Panc1 (cell line): ENCODE results near the gene GPNMB.

Experiments used
- POLR2AphosphoS5 ChIP-seq: IDR thresholded peaks from 2 replicates; pipeline ENCODE4 v1.6.1; 2012; ENCODE audit warnings: mild to moderate bottlenecking, low read depth, low read length, moderate library complexity
- SIN3A ChIP-seq: IDR thresholded peaks from 2 replicates; pipeline ENCODE4 v1.6.1; 2012; ENCODE audit warnings: low read depth, mild to moderate bottlenecking, low read length, moderate library complexity, borderline replicate concordance; ENCODE audit not compliant: insufficient read depth
- TCF7L2 ChIP-seq: IDR thresholded peaks from 2 replicates; pipeline ENCODE4 v1.6.1; 2011; ENCODE audit warnings: mild to moderate bottlenecking, low read depth, low read length, inconsistent platforms
- TF ChIP-seq, protein P1 (sequence below): fragments of 450-650 bp; IDR thresholded peaks from 2 replicates; pipeline ENCODE4 v1.5.1; 2017; ENCODE audit warnings: mild to moderate bottlenecking
- TF ChIP-seq, protein P2 (sequence below), 2 experiments: IDR thresholded peaks; 2 replicates each; pipeline ENCODE4 v1.6.1; 2011 to 2012; ENCODE audit warnings: low read depth in 2 of 2, control low read depth in 1 of 2, low read length in 1 of 2, mild to moderate bottlenecking in 1 of 2, moderate library complexity in 1 of 2; ENCODE audit not compliant: insufficient read depth in 1 of 2

- TF ChIP-seq, protein P1, sequence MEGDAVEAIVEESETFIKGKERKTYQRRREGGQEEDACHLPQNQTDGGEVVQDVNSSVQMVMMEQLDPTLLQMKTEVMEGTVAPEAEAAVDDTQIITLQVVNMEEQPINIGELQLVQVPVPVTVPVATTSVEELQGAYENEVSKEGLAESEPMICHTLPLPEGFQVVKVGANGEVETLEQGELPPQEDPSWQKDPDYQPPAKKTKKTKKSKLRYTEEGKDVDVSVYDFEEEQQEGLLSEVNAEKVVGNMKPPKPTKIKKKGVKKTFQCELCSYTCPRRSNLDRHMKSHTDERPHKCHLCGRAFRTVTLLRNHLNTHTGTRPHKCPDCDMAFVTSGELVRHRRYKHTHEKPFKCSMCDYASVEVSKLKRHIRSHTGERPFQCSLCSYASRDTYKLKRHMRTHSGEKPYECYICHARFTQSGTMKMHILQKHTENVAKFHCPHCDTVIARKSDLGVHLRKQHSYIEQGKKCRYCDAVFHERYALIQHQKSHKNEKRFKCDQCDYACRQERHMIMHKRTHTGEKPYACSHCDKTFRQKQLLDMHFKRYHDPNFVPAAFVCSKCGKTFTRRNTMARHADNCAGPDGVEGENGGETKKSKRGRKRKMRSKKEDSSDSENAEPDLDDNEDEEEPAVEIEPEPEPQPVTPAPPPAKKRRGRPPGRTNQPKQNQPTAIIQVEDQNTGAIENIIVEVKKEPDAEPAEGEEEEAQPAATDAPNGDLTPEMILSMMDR: no peak
- TF ChIP-seq POLR2AphosphoS5: no peak
- TF ChIP-seq, protein P2, sequence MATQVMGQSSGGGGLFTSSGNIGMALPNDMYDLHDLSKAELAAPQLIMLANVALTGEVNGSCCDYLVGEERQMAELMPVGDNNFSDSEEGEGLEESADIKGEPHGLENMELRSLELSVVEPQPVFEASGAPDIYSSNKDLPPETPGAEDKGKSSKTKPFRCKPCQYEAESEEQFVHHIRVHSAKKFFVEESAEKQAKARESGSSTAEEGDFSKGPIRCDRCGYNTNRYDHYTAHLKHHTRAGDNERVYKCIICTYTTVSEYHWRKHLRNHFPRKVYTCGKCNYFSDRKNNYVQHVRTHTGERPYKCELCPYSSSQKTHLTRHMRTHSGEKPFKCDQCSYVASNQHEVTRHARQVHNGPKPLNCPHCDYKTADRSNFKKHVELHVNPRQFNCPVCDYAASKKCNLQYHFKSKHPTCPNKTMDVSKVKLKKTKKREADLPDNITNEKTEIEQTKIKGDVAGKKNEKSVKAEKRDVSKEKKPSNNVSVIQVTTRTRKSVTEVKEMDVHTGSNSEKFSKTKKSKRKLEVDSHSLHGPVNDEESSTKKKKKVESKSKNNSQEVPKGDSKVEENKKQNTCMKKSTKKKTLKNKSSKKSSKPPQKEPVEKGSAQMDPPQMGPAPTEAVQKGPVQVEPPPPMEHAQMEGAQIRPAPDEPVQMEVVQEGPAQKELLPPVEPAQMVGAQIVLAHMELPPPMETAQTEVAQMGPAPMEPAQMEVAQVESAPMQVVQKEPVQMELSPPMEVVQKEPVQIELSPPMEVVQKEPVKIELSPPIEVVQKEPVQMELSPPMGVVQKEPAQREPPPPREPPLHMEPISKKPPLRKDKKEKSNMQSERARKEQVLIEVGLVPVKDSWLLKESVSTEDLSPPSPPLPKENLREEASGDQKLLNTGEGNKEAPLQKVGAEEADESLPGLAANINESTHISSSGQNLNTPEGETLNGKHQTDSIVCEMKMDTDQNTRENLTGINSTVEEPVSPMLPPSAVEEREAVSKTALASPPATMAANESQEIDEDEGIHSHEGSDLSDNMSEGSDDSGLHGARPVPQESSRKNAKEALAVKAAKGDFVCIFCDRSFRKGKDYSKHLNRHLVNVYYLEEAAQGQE (IDR thresholded peaks at IDR 0.05; ENCODE audit: insufficient read depth in 1 of 2, low read depth in 2 of 2, low read length in 1 of 2): no peak
- TF ChIP-seq SIN3A: no peak
- no peak for TF ChIP-seq TCF7L2
Observed at GRCh38 chr7:23213755-23214154, 32.8 kb upstream of the GPNMB start.
